ENCODE data around the gene ZBTB7B. TPM values are rescaled to one million over a fixed set of nuclear protein-coding genes. Genes with fewer than 3 reads are reported as not detected.

ZBTB7B gene
- total RNA-seq, 2 experiments from 2014 or later, result 22.8 to 25.1 TPM

DNA sequence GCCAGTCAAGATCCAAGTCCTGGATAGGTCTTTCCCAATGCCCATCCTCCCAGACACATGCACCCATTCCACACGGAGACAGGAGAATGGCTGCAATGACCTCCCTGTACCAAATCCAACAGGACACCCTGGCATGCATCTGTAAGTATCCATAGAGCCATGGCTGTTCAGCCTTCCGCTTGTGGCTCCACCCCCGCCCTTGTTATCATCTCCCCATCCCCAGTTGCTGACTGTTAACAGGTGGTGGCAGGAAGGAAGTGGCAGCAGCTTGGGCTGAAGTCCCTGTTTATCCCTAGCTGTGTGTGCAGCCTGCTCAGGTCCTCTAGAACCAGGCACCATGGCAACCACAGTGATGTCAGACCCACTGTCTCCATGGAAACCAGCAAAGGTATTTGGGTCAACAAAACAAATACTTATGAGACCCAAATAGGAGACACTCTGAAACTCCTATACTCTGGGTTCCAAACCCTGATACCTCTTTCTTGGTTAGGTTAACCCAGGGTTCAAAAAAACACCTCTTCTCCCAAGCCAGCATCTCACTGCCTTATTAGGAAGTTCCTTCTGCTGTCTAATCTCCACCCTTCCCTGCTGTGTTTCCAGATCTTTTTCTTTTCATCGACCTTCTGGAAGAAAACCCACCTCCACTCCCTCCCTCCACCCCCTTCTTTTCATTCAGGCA is 47.4 kb upstream of the ZBTB7B start:
- H3K4me1 Mint-ChIP-seq (ENCODE audit: low read depth), result peaks cover 58% of the 10 kb centered on the region
- TF ChIP-seq CTCF (IDR thresholded peaks at IDR 0.05), result no peak
- peaks cover 58% of the 10 kb centered on the region for H3K36me3 Mint-ChIP-seq (ENCODE audit: low read depth)
- H3K4me3 ChIP-seq (ENCODE audit: low read length), result peak overlapping the region; percentile 69
- H3K27me3 ChIP-seq (ENCODE audit: control insufficient read depth in 1 of 2, insufficient read depth in 2 of 2, low read length in 2 of 2), result no peaks in the 10 kb centered on the region
- H3K9me3 Mint-ChIP-seq, result no peaks in the 10 kb centered on the region
- POLR2A ChIA-PET, result interaction anchor here (0.7 to 6.6 kb wide), 27 partner anchors 9 to 1322 kb away, joined by 3 to 72 read pairs (median 5); partner anchors contain the start of genes ADAM15, ADAR, CHTOP and CKS1B
- H3K27me3 Mint-ChIP-seq, result no peaks in the 10 kb centered on the region
- peak overlapping the region; percentile 96 for H3K27ac Mint-ChIP-seq
- no peaks in the 10 kb centered on the region for H3K9me3 ChIP-seq (ENCODE audit: control insufficient read depth in 1 of 2, insufficient read depth in 1 of 2, low read length in 2 of 2)
- peak overlapping the region; percentile 100 for H3K27ac ChIP-seq (ENCODE audit: low read depth in 1 of 2, low read length in 2 of 2)
- H3K36me3 ChIP-seq (ENCODE audit: insufficient read depth, low read length), result peaks cover 52% of the 10 kb centered on the region
- DNase-seq, result peak; percentile 81 to 99 (median 90)
- peaks cover 96% of the 10 kb centered on the region for H3K4me1 ChIP-seq (ENCODE audit: insufficient read depth, low read length)
- peak overlapping the region; percentile 95 for H3K4me3 Mint-ChIP-seq
- CTCF ChIA-PET, result interaction anchor here (1.0 to 5.3 kb wide), 11 partner anchors 10 to 218 kb away, joined by 3 to 62 read pairs (median 7); partner anchors contain the start of genes CKS1B, KRTCAP2 and PMVK
- peak; percentile 83 for ATAC-seq (ENCODE audit: poor library complexity)
- intact Hi-C loops (cut with DNase I, micrococcal nuclease), result loop anchor here (1.0 to 10.0 kb wide), 6 partner anchors 18 to 130 kb away; partner anchors contain the start of genes CKS1B (in 1 of the 2) and FLAD1 (in 1 of the 2)

DNA sequence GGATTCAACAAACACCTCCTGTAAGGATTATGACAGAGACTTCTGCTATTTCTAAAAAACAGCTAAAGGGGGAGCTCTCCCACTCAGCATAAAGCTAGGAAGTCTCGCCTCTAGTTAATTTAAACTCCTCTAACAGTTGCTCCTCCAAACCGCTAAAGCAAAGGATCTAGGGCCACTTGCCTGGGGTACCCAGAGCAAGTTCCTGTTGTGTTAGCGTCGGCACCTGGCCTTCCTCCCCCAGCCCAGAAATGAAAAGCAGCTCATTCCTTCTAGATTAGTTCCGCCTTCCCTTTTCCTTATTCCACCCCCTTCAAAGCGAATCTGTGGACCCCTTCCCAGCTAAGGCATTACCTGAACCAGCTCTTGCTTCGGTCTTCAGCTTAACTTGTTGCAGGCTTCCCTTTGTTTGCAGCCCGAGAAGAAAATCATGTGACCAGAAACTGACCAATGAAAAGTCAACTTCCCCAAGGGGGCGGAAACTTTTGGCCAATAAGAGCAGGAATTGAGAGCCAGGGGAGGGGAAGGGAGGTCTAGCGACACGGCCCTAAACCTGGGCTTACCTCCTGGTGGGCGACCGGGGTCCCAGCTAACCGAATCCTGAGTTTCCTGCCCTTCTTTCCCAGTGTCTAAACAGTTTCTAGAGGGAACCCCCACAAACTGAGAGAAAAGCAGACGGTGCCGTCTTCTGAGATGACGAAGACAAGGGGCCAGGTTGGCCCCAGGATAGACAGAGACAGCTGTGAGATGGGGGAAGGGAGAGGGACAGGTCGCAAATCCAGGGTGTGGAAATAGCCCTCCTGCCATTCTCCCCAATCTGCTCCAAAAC is 46.7 kb upstream of the ZBTB7B start, which contains the start of gene PBXIP1:
TSS of gene PBXIP1 (minus strand) at position 382 of the 826 bp plus-strand sequence. CDS start 2,378 bp downstream, outside the sequence.
- Mint-ChIP-seq H3K9me3 (no peaks in the 10 kb centered on the region), H3K4me3 (peak within 1 kb of the TSS; percentile 95), H3K36me3 (ENCODE audit: low read depth) (peaks cover 56% of the 10 kb centered on the region), H3K27ac (peak within 1 kb of the TSS; percentile 96), H3K4me1 (ENCODE audit: low read depth) (peaks cover 57% of the 10 kb centered on the region), H3K27me3 (no peaks in the 10 kb centered on the region)
- TF ChIP-seq CTCF (IDR thresholded peaks at IDR 0.05), result peak; percentile 40
- DNase-seq (peak; percentile 64 to 95 (median 78)), ATAC-seq (ENCODE audit: poor library complexity) (peak; percentile 40)
- peaks cover 44% of the 10 kb centered on the region for H3K36me3 ChIP-seq (ENCODE audit: insufficient read depth, low read length)
- intact Hi-C loops (cut with DNase I, micrococcal nuclease), result loop anchor here (1.0 to 10.0 kb wide), 7 partner anchors 17 to 129 kb away; partner anchors contain the start of genes CKS1B (in 1 of the 2) and FLAD1 (in 1 of the 2)
- peak within 1 kb of the TSS; percentile 100 for H3K27ac ChIP-seq (ENCODE audit: low read depth in 1 of 2, low read length in 2 of 2)
- peaks cover 96% of the 10 kb centered on the region for H3K4me1 ChIP-seq (ENCODE audit: insufficient read depth, low read length)
- H3K9me3 ChIP-seq (ENCODE audit: control insufficient read depth in 1 of 2, insufficient read depth in 1 of 2, low read length in 2 of 2), result no peaks in the 10 kb centered on the region
- ChIA-PET CTCF (interaction anchor here (1.0 to 5.3 kb wide), 12 partner anchors 9 to 217 kb away, joined by 3 to 62 read pairs (median 6); partner anchors contain the start of genes CKS1B, KRTCAP2 and PMVK), POLR2A (interaction anchor here (0.7 to 6.6 kb wide), 26 partner anchors 8 to 1322 kb away, joined by 3 to 72 read pairs (median 5); partner anchors contain the start of genes ADAM15, ADAR, CHTOP and CKS1B)
- H3K27me3 ChIP-seq (ENCODE audit: control insufficient read depth in 1 of 2, insufficient read depth in 2 of 2, low read length in 2 of 2), result no peaks in the 10 kb centered on the region
- H3K4me3 ChIP-seq (ENCODE audit: low read length), result peak within 1 kb of the TSS; percentile 69

DNA sequence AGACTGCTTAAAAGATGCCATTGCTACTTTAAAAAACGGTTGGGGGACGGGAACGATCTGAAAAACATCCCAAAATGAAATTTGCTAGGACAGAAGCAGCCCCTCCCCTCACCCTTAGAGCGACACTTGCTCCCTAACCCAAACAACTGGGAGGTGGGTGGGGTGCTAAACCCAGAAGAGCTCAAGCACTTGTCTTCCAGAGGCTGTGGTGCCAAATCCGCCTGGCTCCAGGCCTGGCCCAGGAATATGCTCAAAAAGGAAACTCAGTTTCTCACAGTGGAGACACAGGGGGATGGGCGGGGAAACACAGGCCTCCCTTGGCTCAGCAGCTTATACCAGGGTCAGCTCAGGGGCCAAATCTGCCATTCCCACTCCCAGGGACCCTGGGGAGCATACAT is 46.1 kb upstream of the ZBTB7B start:
- no peak for ATAC-seq (ENCODE audit: poor library complexity)

More for the DNA sequence above, 46.1 kb upstream of the ZBTB7B start:
- Mint-ChIP-seq H3K4me3 (peak overlapping the region; percentile 95), H3K36me3 (ENCODE audit: low read depth) (peaks cover 57% of the 10 kb centered on the region), H3K27ac (peak overlapping the region; percentile 96), H3K9me3 (no peaks in the 10 kb centered on the region), H3K4me1 (ENCODE audit: low read depth) (peaks cover 58% of the 10 kb centered on the region), H3K27me3 (no peaks in the 10 kb centered on the region)
- peak in 1 of 14 experiments; percentile 42 for DNase-seq
- POLR2A ChIA-PET, result interaction anchor here (1.0 to 6.6 kb wide), 9 partner anchors 14 to 129 kb away, joined by 3 to 72 read pairs (median 17); partner anchors contain the start of genes CKS1B, FLAD1, KCNN3 and SHC1
- no peaks in the 10 kb centered on the region for H3K27me3 ChIP-seq (ENCODE audit: control insufficient read depth in 1 of 2, insufficient read depth in 2 of 2, low read length in 2 of 2)
- H3K36me3 ChIP-seq (ENCODE audit: insufficient read depth, low read length), result peaks cover 38% of the 10 kb centered on the region
- peak overlapping the region; percentile 69 for H3K4me3 ChIP-seq (ENCODE audit: low read length)
- peaks cover 93% of the 10 kb centered on the region for H3K4me1 ChIP-seq (ENCODE audit: insufficient read depth, low read length)
- CTCF ChIA-PET, result interaction anchor here (1.0 to 5.3 kb wide), 9 partner anchors 17 to 128 kb away, joined by 3 to 62 read pairs (median 9); partner anchors contain the start of genes CKS1B and PMVK
- H3K9me3 ChIP-seq (ENCODE audit: control insufficient read depth in 1 of 2, insufficient read depth in 1 of 2, low read length in 2 of 2), result no peaks in the 10 kb centered on the region
- peak overlapping the region; percentile 100 for H3K27ac ChIP-seq (ENCODE audit: low read depth in 1 of 2, low read length in 2 of 2)
- no peak for TF ChIP-seq CTCF (IDR thresholded peaks at IDR 0.05)
- intact Hi-C loops (cut with DNase I, micrococcal nuclease), result loop anchor here (2.0 to 10.0 kb wide), 2 partner anchors 16 to 128 kb away; no protein-coding TSS in a partner anchor

All from CD4-positive, alpha-beta T cell (primary cell).